Activated CD8-positive, alpha-beta memory T cell treated with anti-CD3 and anti-CD28 coated beads, Interleukin-2, amount 50 U/mL, for 1 hour (primary cell): ENCODE results near the gene NXPH1.

ENCODE experiments used
- DNase-seq: peaks from one replicate; pipeline ENCODE4 v3.0.0-alpha.2; 2020; ENCODE audit errors: extremely low read depth

Gene NXPH1

GRCh38 chr7:8433477-8434289 lies at the start of gene NXPH1:
TSS of gene NXPH1 (plus strand) at chr7:8433609.
- DNase-seq: no peak

- DNase-seq: no peak
Observed at GRCh38 chr7:8384901-8385300, 48.5 kb upstream of the NXPH1 start.

GRCh38 chr7:8386926-8387550 lies 46.4 kb upstream of the NXPH1 start:
- no peak for DNase-seq

GRCh38 chr7:8387551-8388256 lies 45.7 kb upstream of the NXPH1 start:
- no peak for DNase-seq

- DNase-seq: no peak
Observed at GRCh38 chr7:8388257-8388625, 45.2 kb upstream of the NXPH1 start.

- no peak for DNase-seq
Observed at GRCh38 chr7:8389593-8390261, 43.7 kb upstream of the NXPH1 start.

GRCh38 chr7:8390262-8390626 lies 43.2 kb upstream of the NXPH1 start:
- no peak for DNase-seq

- DNase-seq: no peak
Observed at GRCh38 chr7:8391353-8392062, 41.9 kb upstream of the NXPH1 start.

GRCh38 chr7:8396294-8396693 lies 37.1 kb upstream of the NXPH1 start:
- DNase-seq: no peak

- DNase-seq: no peak
Observed at GRCh38 chr7:8408871-8409270, 24.5 kb upstream of the NXPH1 start.

- no peak for DNase-seq
Observed at GRCh38 chr7:8411103-8411502, 22.3 kb upstream of the NXPH1 start.

- no peak for DNase-seq
Observed at GRCh38 chr7:8413600-8413999, 19.8 kb upstream of the NXPH1 start.

GRCh38 chr7:8418629-8419245 lies 14.7 kb upstream of the NXPH1 start:
- no peak for DNase-seq

- DNase-seq: no peak
Observed at GRCh38 chr7:8422177-8422576, 11.2 kb upstream of the NXPH1 start.

- no peak for DNase-seq
Observed at GRCh38 chr7:8423057-8423456, 10.4 kb upstream of the NXPH1 start.

- DNase-seq: no peak
Observed at GRCh38 chr7:8425223-8425622, 8.2 kb upstream of the NXPH1 start.

- DNase-seq: no peak
Observed at GRCh38 chr7:8430643-8431042, 2.8 kb upstream of the NXPH1 start.

- DNase-seq: no peak
Observed at GRCh38 chr7:8434290-8435002, 1.0 kb downstream of the NXPH1 start.

GRCh38 chr7:8435095-8435494 lies 1.7 kb downstream of the NXPH1 start:
- DNase-seq: no peak
